ENCODE measurements around the gene SLC25A30. TPM values are rescaled to one million over a fixed set of nuclear protein-coding genes. Genes with fewer than 3 reads are reported as not detected.

SLC25A30 gene
- total and polyA plus RNA-seq, 9 of the 15 experiments (the other 6 are each of a cell fraction or from before 2014, with no cell fraction given): 1.1 to 11.1 (median 5.6) TPM

DNA sequence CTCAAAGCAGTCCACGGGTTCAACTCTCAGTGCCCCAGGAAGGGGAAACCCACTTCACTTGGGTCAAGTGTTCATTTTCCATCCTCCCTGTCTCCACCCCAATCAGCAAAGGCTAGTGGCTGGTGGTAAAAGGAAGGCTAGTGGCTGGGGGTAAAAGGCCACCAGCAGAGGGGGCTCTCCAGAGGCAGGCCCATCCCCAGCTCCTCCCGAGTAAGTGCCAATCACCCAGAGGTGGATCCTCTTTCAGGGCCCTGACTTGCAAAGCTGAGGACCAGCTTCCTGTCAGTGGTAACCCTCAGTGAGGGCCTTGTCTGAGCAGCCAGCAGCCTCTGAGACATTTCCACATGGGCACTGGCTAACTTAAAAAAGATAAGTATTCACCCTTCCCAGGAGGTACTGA lies 55.2 kb downstream of the SLC25A30 start:
- Histone ChIP-seq H3K4me1 (replicated peaks in 1 of 2; ENCODE audit: control insufficient read depth in 2 of 2, insufficient read depth in 2 of 2, low read length in 2 of 2) (peaks cover 0 to 18% of the 10 kb centered on the region in 2 experiments; a peak in 3 of 5 replicates), H3K4me3 (no peak overlapping the region), H3K9ac (ENCODE audit: insufficient read depth in 1 of 2, low read depth in 2 of 2, low read length in 2 of 2) (no peak overlapping the region), H4K20me1 (replicated peaks; ENCODE audit: control insufficient read depth, insufficient read depth, low read length) (no peaks in the 10 kb centered on the region), H3K9me3 (replicated peaks; ENCODE audit: control insufficient read depth, insufficient read depth, low read depth, low read length) (no peaks in the 10 kb centered on the region), H3K4me2 (ENCODE audit: insufficient read depth, low read length) (no peak overlapping the region), H3K27me3 (ENCODE audit: control insufficient read depth in 2 of 2, insufficient read depth in 2 of 2, low read length in 2 of 2) (no peaks in the 10 kb centered on the region), H3K27ac (ENCODE audit: extremely low read depth, low read depth, low read length) (peak overlapping the region; percentile 23; the same call in 1 of the 3 replicates), H3K79me2 (ENCODE audit: control insufficient read depth, insufficient read depth, low read length) (no peaks in the 10 kb centered on the region), H3K9me1 (ENCODE audit: control insufficient read depth, insufficient read depth, low read length) (no peaks in the 10 kb centered on the region), H3K36me3 (ENCODE audit: control insufficient read depth, insufficient read depth, low read length) (no peaks in the 10 kb centered on the region; the same call in 2 of the 3 replicates), H2AFZ (ENCODE audit: low read depth, low read length) (0 out of 2 replicates have a peak overlapping the region, but pooled peaks have one; percentile 30)
- DNase-seq (ENCODE audit: extremely low read depth in 1 of 4, low spot score in 3 of 4) (peak; percentile 53 to 71 (median 65)), ATAC-seq (peak; percentile 89), FAIRE-seq (peak; percentile 69)
- in situ Hi-C loops (cut with MboI): loop anchor here (25.0 kb wide), 1 partner anchor 349 kb away; the partner anchor contains the start of gene CBY2
- 33% methylated on average over 2 of the region's 2 CpGs for WGBS (ENCODE audit: insufficient coverage, low coverage, missing lambda C conversion rate)
- no TSS peak for BruUV-seq (replicated peaks)
- POLR2A ChIA-PET: interaction anchor here (0.6 to 2.2 kb wide), 5 partner anchors 16 to 400 kb away, joined by 3 to 15 read pairs (median 3); partner anchors contain the start of gene TPT1
- intact Hi-C loops (cut with micrococcal nuclease): no loop called here
- CTCF ChIA-PET (ENCODE audit: low intra/inter-chr PET ratio): no interaction called here
- TF ChIP-seq NUFIP1 (IDR thresholded peaks at IDR 0.05; ENCODE audit: partially characterized antibody) (no peak), EP400 (IDR thresholded peaks at IDR 0.05) (no peak), CAMTA2 (CRISPR knock-in tag; conservative IDR thresholded peaks at IDR 0.05) (no peak), KDM2B (CRISPR knock-in tag; IDR thresholded peaks at IDR 0.05) (no peak), DPF2 (IDR thresholded peaks at IDR 0.05) (no peak), SMC3 (conservative IDR thresholded peaks at IDR 0.05; ENCODE audit: insufficient read depth, low read depth, low read length) (0 out of 2 replicates have a peak, but pooled peaks have one; percentile 13), ZBTB7A (IDR thresholded peaks at IDR 0.05; ENCODE audit: borderline replicate concordance, control insufficient read depth, low read depth, low read length) (0 out of 2 replicates have a peak, but pooled peaks have one; percentile 21), IFI16 (CRISPR knock-in tag; IDR thresholded peaks at IDR 0.05) (no peak)
- TF ChIP-seq, protein P1, sequence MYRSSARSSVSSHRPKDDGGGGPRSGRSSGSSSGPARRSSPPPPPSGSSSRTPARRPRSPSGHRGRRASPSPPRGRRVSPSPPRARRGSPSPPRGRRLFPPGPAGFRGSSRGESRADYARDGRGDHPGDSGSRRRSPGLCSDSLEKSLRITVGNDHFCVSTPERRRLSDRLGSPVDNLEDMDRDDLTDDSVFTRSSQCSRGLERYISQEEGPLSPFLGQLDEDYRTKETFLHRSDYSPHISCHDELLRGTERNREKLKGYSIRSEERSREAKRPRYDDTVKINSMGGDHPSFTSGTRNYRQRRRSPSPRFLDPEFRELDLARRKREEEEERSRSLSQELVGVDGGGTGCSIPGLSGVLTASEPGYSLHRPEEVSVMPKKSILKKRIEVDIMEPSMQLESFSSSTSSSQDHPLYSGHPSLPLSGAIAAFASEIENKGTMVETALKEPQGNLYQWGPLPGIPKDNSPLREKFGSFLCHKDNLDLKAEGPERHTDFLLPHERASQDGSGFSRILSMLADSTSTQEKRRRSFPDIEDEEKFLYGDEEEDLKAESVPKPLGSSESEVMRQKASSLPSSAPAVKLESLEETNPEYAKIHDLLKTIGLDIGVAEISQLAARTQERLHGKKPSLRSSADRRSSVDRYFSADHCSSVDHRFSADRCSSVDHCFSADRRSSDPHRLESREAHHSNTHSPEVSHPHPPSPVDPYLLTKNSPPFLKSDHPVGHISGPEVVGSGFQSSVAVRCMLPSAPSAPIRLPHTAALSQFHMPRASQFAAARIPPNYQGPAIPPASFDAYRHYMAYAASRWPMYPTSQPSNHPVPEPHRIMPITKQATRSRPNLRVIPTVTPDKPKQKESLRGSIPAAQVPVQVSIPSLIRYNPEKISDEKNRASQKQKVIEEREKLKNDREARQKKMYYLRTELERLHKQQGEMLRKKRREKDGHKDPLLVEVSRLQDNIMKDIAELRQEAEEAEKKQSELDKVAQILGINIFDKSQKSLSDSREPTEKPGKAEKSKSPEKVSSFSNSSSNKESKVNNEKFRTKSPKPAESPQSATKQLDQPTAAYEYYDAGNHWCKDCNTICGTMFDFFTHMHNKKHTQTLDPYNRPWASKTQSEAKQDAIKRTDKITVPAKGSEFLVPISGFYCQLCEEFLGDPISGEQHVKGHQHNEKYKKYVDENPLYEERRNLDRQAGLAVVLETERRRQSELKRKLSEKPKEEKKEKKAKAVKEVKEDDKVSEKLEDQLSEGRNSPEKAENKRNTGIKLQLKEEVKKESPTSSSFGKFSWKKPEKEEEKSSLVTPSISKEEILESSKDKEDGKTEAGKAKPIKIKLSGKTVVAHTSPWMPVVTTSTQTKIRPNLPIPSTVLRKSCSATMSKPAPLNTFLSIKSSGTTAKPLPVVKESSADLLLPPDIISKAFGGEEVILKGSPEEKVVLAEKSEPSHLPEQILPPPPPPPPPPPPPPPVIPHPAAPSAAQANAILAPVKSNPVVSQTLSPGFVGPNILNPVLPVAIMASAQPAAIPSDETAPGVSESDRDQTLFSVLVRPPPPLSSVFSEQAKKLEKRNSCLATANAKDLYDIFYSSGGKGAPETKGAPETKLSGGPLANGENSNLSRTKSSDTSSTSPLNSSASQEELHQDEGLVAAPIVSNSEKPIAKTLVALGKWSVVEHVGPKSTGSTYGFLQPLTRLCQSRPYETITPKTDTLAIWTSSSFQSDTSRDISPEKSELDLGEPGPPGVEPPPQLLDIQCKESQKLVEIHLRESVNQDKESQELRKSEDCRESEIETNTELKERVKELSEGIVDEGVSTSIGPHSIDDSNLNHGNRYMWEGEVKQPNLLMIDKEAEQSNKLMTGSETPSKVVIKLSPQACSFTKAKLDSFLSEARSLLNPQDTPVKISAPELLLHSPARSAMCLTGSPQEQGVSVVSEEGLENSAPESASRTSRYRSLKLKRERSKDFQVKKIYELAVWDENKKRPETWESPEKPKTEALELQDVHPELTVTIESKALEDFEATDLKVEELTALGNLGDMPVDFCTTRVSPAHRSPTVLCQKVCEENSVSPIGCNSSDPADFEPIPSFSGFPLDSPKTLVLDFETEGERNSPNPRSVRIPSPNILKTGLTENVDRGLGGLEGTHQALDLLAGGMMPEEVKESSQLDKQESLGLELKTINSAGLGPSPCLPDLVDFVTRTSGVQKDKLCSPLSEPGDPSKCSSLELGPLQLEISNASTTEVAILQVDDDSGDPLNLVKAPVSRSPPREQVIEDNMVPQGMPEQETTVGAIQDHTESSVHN (IDR thresholded peaks at IDR 0.05; ENCODE audit: borderline replicate concordance in 1 of 2, low read depth in 1 of 2): no peak
- TF ChIP-seq, protein P2, sequence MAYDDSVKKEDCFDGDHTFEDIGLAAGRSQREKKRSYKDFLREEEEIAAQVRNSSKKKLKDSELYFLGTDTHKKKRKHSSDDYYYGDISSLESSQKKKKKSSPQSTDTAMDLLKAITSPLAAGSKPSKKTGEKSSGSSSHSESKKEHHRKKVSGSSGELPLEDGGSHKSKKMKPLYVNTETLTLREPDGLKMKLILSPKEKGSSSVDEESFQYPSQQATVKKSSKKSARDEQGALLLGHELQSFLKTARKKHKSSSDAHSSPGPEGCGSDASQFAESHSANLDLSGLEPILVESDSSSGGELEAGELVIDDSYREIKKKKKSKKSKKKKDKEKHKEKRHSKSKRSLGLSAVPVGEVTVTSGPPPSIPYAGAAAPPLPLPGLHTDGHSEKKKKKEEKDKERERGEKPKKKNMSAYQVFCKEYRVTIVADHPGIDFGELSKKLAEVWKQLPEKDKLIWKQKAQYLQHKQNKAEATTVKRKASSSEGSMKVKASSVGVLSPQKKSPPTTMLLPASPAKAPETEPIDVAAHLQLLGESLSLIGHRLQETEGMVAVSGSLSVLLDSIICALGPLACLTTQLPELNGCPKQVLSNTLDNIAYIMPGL (CRISPR knock-in tag; IDR thresholded peaks at IDR 0.05): no peak

All from K562 (cell line).